Trophoblast cell (in vitro differentiated cells and primary cell): Measurements from ENCODE around the gene SOS2.

Source experiments
- DNase-seq, 2 donors: peaks; one replicate each; pipeline ENCODE4 v3.0.0-alpha.2; 2016
- H2AFZ ChIP-seq: 2 replicates; pipeline ENCODE4 v1.6.1; 2013; ENCODE audit warnings: low read length, moderate library complexity, mild to moderate bottlenecking; ENCODE audit not compliant: insufficient read depth, poor library complexity
- H2AK5ac ChIP-seq: 2 replicates; pipeline ENCODE4 v1.6.1; 2013; ENCODE audit warnings: mild to moderate bottlenecking, low read length
- H2BK120ac ChIP-seq: 2 replicates; pipeline ENCODE4 v1.6.1; 2013; ENCODE audit warnings: low read length, mild to moderate bottlenecking, moderate library complexity; ENCODE audit not compliant: insufficient read depth, poor library complexity
- H2BK12ac ChIP-seq: 2 replicates; pipeline ENCODE4 v1.6.1; 2013; ENCODE audit warnings: mild to moderate bottlenecking, low read length, moderate library complexity
- H2BK5ac ChIP-seq: 2 replicates; pipeline ENCODE4 v1.6.1; 2013; ENCODE audit warnings: low read length, low read depth, moderate library complexity, mild to moderate bottlenecking; ENCODE audit not compliant: poor library complexity
- H3K14ac ChIP-seq: 2 replicates; pipeline ENCODE4 v1.6.1; 2013; ENCODE audit warnings: mild to moderate bottlenecking, low read length
- H3K18ac ChIP-seq: 2 replicates; pipeline ENCODE4 v1.6.1; 2013; ENCODE audit warnings: mild to moderate bottlenecking, low read length
- H3K23ac ChIP-seq: 2 replicates; pipeline ENCODE4 v1.6.1; 2013; ENCODE audit warnings: low read length
- H3K27ac ChIP-seq: 2 replicates; pipeline ENCODE4 v1.5.1; 2013; ENCODE audit warnings: low read depth, mild to moderate bottlenecking, inconsistent platforms, low read length, moderate library complexity
- H3K27me3 ChIP-seq: 2 replicates; pipeline ENCODE4 v1.6.1; 2013; ENCODE audit warnings: inconsistent platforms, mild to moderate bottlenecking, low read length, moderate library complexity; ENCODE audit not compliant: insufficient read depth
- H3K36me3 ChIP-seq, 2 experiments: 1 replicate in 1 of 2; 2 replicates in 1 of 2; pipeline ENCODE4 v1.6.1; 2013; ENCODE audit warnings: low read length in 2 of 2, mild to moderate bottlenecking in 2 of 2, moderate library complexity in 1 of 2; ENCODE audit not compliant: insufficient read depth in 2 of 2, control insufficient read depth in 1 of 2
- H3K4ac ChIP-seq: 2 replicates; pipeline ENCODE4 v1.6.1; 2013; ENCODE audit warnings: low read depth, mild to moderate bottlenecking, low read length, moderate library complexity
- H3K4me1 ChIP-seq, 2 experiments: 1 replicate in 1 of 2; 2 replicates in 1 of 2; pipeline ENCODE4 v1.6.1; 2013; ENCODE audit warnings: low read length in 2 of 2, mild to moderate bottlenecking in 2 of 2, moderate library complexity in 1 of 2; ENCODE audit not compliant: insufficient read depth in 2 of 2, control insufficient read depth in 1 of 2
- H3K4me2 ChIP-seq: 2 replicates; pipeline ENCODE4 v1.6.1; 2013; ENCODE audit warnings: inconsistent platforms, mild to moderate bottlenecking, low read length, moderate library complexity
- H3K4me3 ChIP-seq: 2 replicates; pipeline ENCODE4 v1.5.1; 2013; ENCODE audit warnings: mild to moderate bottlenecking, low read depth, low read length, inconsistent platforms
- H3K79me1 ChIP-seq: one replicate; pipeline ENCODE4 v1.6.1; 2013; ENCODE audit warnings: low read length
- H3K79me2 ChIP-seq: 2 replicates; pipeline ENCODE4 v1.6.1; 2013; ENCODE audit warnings: low read length, mild to moderate bottlenecking; ENCODE audit not compliant: control insufficient read depth, insufficient read depth, poor library complexity
- H3K9ac ChIP-seq: 2 replicates; pipeline ENCODE4 v1.6.1; 2013; ENCODE audit warnings: mild to moderate bottlenecking, low read length
- H3K9me3 ChIP-seq: 2 replicates; pipeline ENCODE4 v1.6.1; 2013; ENCODE audit warnings: low read depth, mild to moderate bottlenecking, control low read depth, inconsistent platforms, low read length; ENCODE audit not compliant: insufficient read depth
- H4K12ac ChIP-seq: 2 replicates; pipeline ENCODE4 v1.6.1; 2013; ENCODE audit warnings: low read depth, mild to moderate bottlenecking, low read length, moderate library complexity
- H4K8ac ChIP-seq: 2 replicates; pipeline ENCODE4 v1.6.1; 2013; ENCODE audit warnings: low read depth, mild to moderate bottlenecking, low read length, moderate library complexity
- H4K91ac ChIP-seq: one replicate; pipeline ENCODE4 v1.6.1; 2013; ENCODE audit warnings: low read depth, mild to moderate bottlenecking, low read length, moderate library complexity
- WGBS: extraction: QIAGEN DNeasy Blood & Tissue Kit; methylation state at CpG from one replicate; pipeline ENCODE4 v1.1.7; 2013; ENCODE audit warnings: missing lambda C conversion rate; ENCODE audit not compliant: insufficient read length, insufficient coverage; ENCODE audit errors: extremely low coverage; 5-methylcytosine and 5-hydroxymethylcytosine counted together

The SOS2 gene

DNA sequence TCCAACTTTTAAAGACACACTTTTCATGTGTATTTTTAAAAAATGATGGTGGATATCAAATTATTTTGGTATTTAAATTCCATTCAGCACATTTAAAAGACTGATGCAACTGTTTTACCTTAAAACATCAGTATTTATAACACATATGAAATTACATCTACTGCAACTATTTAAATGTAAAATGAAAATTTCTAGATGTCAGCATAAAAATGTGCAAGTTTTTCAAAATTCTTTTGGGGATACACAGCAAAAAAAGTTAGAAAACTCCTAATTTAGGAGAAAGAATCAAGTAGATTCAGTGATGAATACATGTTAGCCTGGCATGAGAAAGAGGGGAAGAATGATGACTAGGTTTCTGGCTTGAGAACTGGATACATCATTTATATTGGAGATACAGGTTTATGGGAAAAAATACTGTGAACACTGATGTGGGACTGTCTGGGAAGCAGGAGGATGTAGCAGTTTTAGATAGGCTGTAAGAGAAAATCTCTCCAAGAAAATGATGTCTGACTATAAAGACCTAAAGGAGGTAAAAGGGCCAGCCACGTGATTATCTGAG is 9.2 kb downstream of the SOS2 start:
- Histone ChIP-seq H3K18ac (no peak overlapping the region), H4K12ac (no peak overlapping the region), H3K79me2 (peaks cover 2% of the 10 kb centered on the region), H3K4me1 (no peaks in the 10 kb centered on the region), H3K9ac (no peak overlapping the region), H3K4me3 (no peak overlapping the region), H2BK120ac (no peak overlapping the region), H3K36me3 (peaks cover 0 to 5% of the 10 kb centered on the region in 2 experiments), H2AK5ac (no peak overlapping the region), H4K8ac (no peak overlapping the region), H3K27me3 (no peaks in the 10 kb centered on the region), H3K27ac (no peak overlapping the region), H3K4me2 (no peak overlapping the region), H3K79me1 (no peaks in the 10 kb centered on the region), H2BK12ac (no peak overlapping the region), H3K23ac (no peak overlapping the region), H3K9me3 (no peaks in the 10 kb centered on the region), H2BK5ac (no peak overlapping the region), H2AFZ (no peak overlapping the region), H3K4ac (no peak overlapping the region), H4K91ac (no peak overlapping the region), H3K14ac (no peak overlapping the region)
- no peak for DNase-seq
- WGBS: no CpG with 5 or more reads among the region's 1 CpG

DNA sequence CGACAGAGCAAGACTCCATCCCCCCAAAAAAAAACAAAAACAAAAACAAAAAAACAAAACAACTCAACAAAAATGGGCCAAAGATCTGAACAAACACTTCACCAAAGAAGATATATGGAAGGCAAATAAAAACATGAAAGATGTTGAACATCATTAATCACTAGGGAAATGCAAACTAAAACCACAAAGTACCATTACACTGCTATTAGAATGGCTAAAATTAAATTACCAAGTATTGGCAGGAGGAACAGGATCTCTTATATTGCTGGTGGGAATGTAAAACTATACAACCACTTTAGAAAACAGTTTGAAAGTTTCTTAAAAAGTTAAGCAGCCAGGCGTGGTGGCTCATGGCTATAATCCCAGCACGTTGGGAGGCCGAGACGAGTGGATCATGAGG is 12.9 kb downstream of the SOS2 start:
- Histone ChIP-seq H3K4ac (no peak overlapping the region), H3K27me3 (no peaks in the 10 kb centered on the region), H4K12ac (no peak overlapping the region), H3K27ac (no peak overlapping the region), H3K23ac (no peak overlapping the region), H2AFZ (no peak overlapping the region), H4K91ac (no peak overlapping the region), H3K9me3 (no peaks in the 10 kb centered on the region), H2BK5ac (no peak overlapping the region), H4K8ac (no peak overlapping the region), H3K4me1 (no peaks in the 10 kb centered on the region), H3K36me3 (peaks cover 0 to 5% of the 10 kb centered on the region in 2 experiments), H2BK120ac (no peak overlapping the region), H3K18ac (no peak overlapping the region), H2AK5ac (no peak overlapping the region), H3K4me2 (no peak overlapping the region), H3K79me1 (no peaks in the 10 kb centered on the region), H3K79me2 (peaks cover 2% of the 10 kb centered on the region), H3K14ac (no peak overlapping the region), H3K4me3 (no peak overlapping the region), H3K9ac (no peak overlapping the region), H2BK12ac (no peak overlapping the region)
- no peak for DNase-seq
- WGBS: no CpG with 5 or more reads among the region's 5 CpGs

DNA sequence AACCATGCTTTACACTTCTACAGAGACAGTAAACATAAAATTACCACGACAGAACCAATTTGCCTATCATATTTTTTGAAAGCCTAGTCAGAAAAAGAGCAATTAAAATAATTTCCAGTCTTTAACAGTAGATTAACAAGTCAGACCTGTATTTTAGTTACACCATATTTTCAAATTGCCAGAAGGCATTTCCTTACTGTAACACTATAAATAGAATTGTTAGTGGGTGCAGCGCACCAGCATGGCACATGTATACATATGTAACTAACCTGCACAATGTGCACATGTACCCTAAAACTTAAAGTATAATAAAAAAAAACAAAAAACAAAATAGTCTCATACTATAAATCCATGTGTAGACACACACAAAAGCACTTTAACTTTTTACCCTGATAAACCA is 16.0 kb downstream of the SOS2 start:
- Histone ChIP-seq H2AK5ac (no peak overlapping the region), H2BK120ac (no peak overlapping the region), H3K4ac (no peak overlapping the region), H3K36me3 (peaks cover 0 to 3% of the 10 kb centered on the region in 2 experiments), H2BK12ac (no peak overlapping the region), H2BK5ac (no peak overlapping the region), H4K8ac (no peak overlapping the region), H3K4me3 (no peak overlapping the region), H4K91ac (no peak overlapping the region), H3K9ac (no peak overlapping the region), H3K9me3 (no peaks in the 10 kb centered on the region), H4K12ac (no peak overlapping the region), H3K27ac (no peak overlapping the region), H3K79me1 (no peaks in the 10 kb centered on the region), H3K27me3 (no peaks in the 10 kb centered on the region), H3K79me2 (no peaks in the 10 kb centered on the region), H2AFZ (no peak overlapping the region), H3K18ac (no peak overlapping the region), H3K4me2 (no peak overlapping the region), H3K23ac (no peak overlapping the region), H3K14ac (no peak overlapping the region), H3K4me1 (no peaks in the 10 kb centered on the region)
- WGBS: no CpG with 5 or more reads among the region's 2 CpGs
- peak in 1 of 2 donors; percentile 72 for DNase-seq

- no CpG with 5 or more reads among the region's 2 CpGs for WGBS
Measured at GRCh38 chr14:50213795-50214194, 17.6 kb downstream of the SOS2 start.

More at GRCh38 chr14:50213795-50214194, 17.6 kb downstream of the SOS2 start:
- H2BK12ac ChIP-seq: no peak overlapping the region
- no peak overlapping the region for H2AK5ac ChIP-seq
- no peaks in the 10 kb centered on the region for H3K79me1 ChIP-seq
- DNase-seq: no peak
- no peak overlapping the region for H3K4ac ChIP-seq
- no peak overlapping the region for H3K27ac ChIP-seq
- H2BK5ac ChIP-seq: no peak overlapping the region
- H3K4me3 ChIP-seq: no peak overlapping the region
- H3K14ac ChIP-seq: no peak overlapping the region
- H3K79me2 ChIP-seq: no peaks in the 10 kb centered on the region
- H3K36me3 ChIP-seq: peaks cover 0 to 2% of the 10 kb centered on the region in 2 experiments
- no peak overlapping the region for H3K9ac ChIP-seq
- no peak overlapping the region for H3K4me2 ChIP-seq
- no peak overlapping the region for H2BK120ac ChIP-seq
- no peak overlapping the region for H4K12ac ChIP-seq
- H4K91ac ChIP-seq: no peak overlapping the region
- no peak overlapping the region for H2AFZ ChIP-seq
- H3K4me1 ChIP-seq: no peaks in the 10 kb centered on the region
- no peaks in the 10 kb centered on the region for H3K9me3 ChIP-seq
- no peak overlapping the region for H4K8ac ChIP-seq
- no peaks in the 10 kb centered on the region for H3K27me3 ChIP-seq
- H3K18ac ChIP-seq: no peak overlapping the region
- no peak overlapping the region for H3K23ac ChIP-seq
